Vagina (tissue), 2 donors: ENCODE data around the gene IL1A. TPM values are rescaled to one million over a fixed set of nuclear protein-coding genes. Genes with fewer than 3 reads are reported as not detected.
A peak's percentile ranks its signal among the peaks of the same experiment; 100 is the strongest.

Source experiments
- DNase-seq, 2 donors: peaks; one replicate each; pipeline ENCODE4 v3.0.0-alpha.2; 2017; ENCODE audit errors: extremely low spot score in 2 of 2
- H3K27ac ChIP-seq: fragments of 200-600 bp; sonication (generic); one replicate; pipeline ENCODE4 v1.5.1; 2019
- H3K27me3 ChIP-seq: fragments of 200-600 bp; sonication (generic); one replicate; pipeline ENCODE4 v1.5.1; 2019
- H3K36me3 ChIP-seq, 2 donors: fragments of 200-600 bp; sonication (generic); one replicate each; pipeline ENCODE4 v1.5.1; 2017 to 2019
- H3K4me1 ChIP-seq: fragments of 200-600 bp; sonication (generic); one replicate; pipeline ENCODE4 v1.5.1; 2019
- H3K4me3 ChIP-seq, 2 donors: fragments of 200-600 bp; sonication (generic); 1 replicate in 1 of 2; 2 replicates in 1 of 2; pipeline ENCODE4 v1.5.1; 2016 to 2019
- H3K9me3 ChIP-seq: fragments of 200-600 bp; sonication (generic); one replicate; pipeline ENCODE4 v1.5.1; 2019
- CTCF ChIP-seq, 3 experiments: fragments of 450-650 bp in 2 of 3; fragments of 200-600 bp in 1 of 3; sonication (generic) in 1 of 3; IDR thresholded peaks; one replicate each; pipeline ENCODE4 v1.5.1; 2017 to 2019; ENCODE audit warnings: antibody characterized with exemption in 3 of 3, mild to moderate bottlenecking in 2 of 3, moderate library complexity in 2 of 3
- POLR2A ChIP-seq, 2 donors: fragments of 450-650 bp; IDR thresholded peaks; one replicate each; pipeline ENCODE4 v1.6.1; 2017; ENCODE audit warnings: antibody characterized with exemption in 2 of 2, mild to moderate bottlenecking in 2 of 2, moderate library complexity in 2 of 2
- POLR2AphosphoS5 ChIP-seq, 2 donors: sonication (generic); formaldehyde crosslinking; IDR thresholded peaks; one replicate each; pipeline ENCODE4 v1.9.0; 2017; ENCODE audit warnings: antibody characterized with exemption in 2 of 2, mild to moderate bottlenecking in 2 of 2, low read depth in 1 of 2; ENCODE audit not compliant: insufficient read depth in 1 of 2
- intact Hi-C: fragments of 100-400 bp; cut with DNase I; formaldehyde crosslinking; loops from one replicate; pipeline ENCODE4 v1.15.1; 2023
- total RNA-seq: library from RNA; depleted of rRNA; stranded (reverse); fragments of >200 nt; gene quantifications from one replicate; pipeline ENCODE4 v1.2.3, GENCODE V29; 2016

Gene IL1A
- total RNA-seq, 1 donor from 2014 or later, result 0.98 TPM

GRCh38 chr2:112726487-112727190 is 57.7 kb downstream of the IL1A start:
- no peak overlapping the region for H3K4me3 ChIP-seq
- no peaks in the 10 kb centered on the region for H3K36me3 ChIP-seq
- no peaks in the 10 kb centered on the region for H3K9me3 ChIP-seq
- no peaks in the 10 kb centered on the region for H3K4me1 ChIP-seq
- DNase-seq, result peak in 1 of 2 donors; percentile 96
- intact Hi-C loops, result loop anchor here (5.0 to 10.0 kb wide), 2 partner anchors 102 to 124 kb away; no protein-coding TSS in a partner anchor
- no peaks in the 10 kb centered on the region for H3K27me3 ChIP-seq
- TF ChIP-seq CTCF (IDR thresholded peaks at IDR 0.05), result peak; percentile 86 to 93 (median 87)
- TF ChIP-seq POLR2AphosphoS5 (IDR thresholded peaks at IDR 0.05; ENCODE audit: insufficient read depth in 1 of 2, low read depth in 1 of 2), result peak; percentile 38 to 42
- no peak for TF ChIP-seq POLR2A (IDR thresholded peaks at IDR 0.05)
- H3K27ac ChIP-seq, result no peak overlapping the region

DNA sequence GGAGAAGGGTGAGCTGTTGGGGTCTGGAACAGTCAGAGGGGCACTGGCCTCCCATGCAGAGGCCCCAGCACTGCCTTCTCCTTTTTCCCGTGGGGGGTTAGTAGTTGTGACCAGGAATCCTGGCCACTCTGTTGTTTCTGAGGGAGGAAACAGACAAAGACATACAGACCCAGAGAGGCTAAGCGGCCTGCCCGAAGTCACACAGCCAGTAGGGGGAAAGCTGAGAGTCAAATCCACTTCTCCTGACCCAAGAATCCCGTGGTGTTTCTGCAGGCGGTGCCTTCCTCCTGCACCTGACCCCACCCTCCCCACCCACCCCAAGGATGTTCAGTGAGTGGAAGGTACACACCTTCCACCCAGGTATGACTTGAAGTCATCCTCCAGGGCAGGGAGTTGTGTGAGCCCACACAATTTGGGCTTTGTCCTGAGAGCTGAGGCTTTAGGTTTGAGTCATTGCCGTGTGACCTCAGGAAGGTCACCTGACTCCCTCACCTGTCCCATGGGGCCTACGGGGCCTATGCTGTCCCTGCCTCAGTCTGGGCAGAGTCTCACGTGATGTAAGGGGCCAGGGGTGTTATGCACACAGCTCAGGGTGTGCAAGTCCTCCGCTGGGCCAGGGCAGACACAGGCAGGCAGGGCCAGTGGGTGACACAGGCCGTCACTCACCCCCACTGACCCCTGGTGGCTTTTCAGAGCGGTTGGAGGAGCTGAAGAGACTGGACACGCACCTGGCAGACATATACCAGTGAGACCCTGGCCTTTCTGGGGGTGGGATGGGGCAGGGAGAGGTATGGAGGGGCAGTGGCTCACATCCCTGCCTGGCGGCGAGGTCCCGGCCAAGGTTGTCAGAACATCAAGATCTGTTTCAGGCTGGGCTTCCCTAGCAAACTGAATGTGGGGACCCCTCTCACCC is 58.5 kb downstream of the IL1A start:
- Histone ChIP-seq H3K4me1 (no peaks in the 10 kb centered on the region), H3K36me3 (no peaks in the 10 kb centered on the region), H3K27ac (no peak overlapping the region), H3K9me3 (no peaks in the 10 kb centered on the region), H3K27me3 (no peaks in the 10 kb centered on the region), H3K4me3 (no peak overlapping the region)
- intact Hi-C loops, result loop anchor here (5.0 to 10.0 kb wide), 2 partner anchors 101 to 124 kb away; no protein-coding TSS in a partner anchor
- peak in 1 of 2 donors; percentile 85 for DNase-seq
- TF ChIP-seq POLR2AphosphoS5 (IDR thresholded peaks at IDR 0.05; ENCODE audit: insufficient read depth in 1 of 2, low read depth in 1 of 2), result no peak
- TF ChIP-seq POLR2A (IDR thresholded peaks at IDR 0.05), result no peak
- TF ChIP-seq CTCF (IDR thresholded peaks at IDR 0.05), result no peak

DNA sequence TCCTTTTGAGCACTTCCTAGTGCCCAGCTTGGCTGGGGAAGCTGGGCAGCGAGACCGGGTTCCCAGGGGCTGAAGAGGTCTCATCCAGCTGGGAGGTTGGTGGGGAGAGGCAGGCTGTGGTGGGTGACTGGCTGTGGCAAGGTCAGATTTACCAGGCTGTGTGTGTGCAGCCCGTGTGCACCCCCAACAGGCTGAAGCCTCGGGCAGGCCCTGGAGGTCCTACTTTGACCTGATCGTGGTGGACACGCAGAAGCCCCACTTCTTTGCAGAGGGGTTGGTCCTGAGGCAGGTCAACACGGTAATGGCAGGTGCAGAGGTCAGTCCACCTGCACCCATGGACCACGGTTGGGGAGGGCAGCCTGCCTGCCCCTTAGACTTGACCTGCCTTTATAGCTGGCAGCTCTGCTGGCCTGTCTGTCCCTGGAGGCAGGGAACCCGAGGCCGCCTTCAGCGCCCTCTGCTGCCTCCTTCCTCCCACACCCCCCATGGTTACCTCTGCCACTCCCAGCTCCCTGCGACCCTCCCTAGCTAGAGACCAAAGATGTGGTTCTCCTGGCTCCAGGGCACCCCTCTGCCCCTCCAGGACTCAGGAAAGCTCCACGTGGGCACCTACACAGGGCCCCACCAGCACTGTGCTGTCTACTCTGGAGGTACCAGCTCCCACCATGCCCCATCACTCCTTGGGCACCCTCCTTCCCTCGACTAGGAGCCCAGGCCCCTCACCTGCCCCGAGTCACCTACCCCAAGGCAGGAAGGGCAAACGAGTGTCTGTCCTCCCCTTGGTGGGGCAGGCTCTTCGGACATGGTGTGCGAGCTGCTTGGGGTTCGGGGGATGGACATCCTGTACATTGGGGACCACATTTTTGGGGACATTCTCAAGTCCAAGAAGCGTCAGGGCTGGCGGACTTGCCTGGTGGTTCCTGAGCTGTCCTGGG is 59.4 kb downstream of the IL1A start:
- H3K4me1 ChIP-seq, result no peaks in the 10 kb centered on the region
- no peak overlapping the region for H3K27ac ChIP-seq
- no peaks in the 10 kb centered on the region for H3K27me3 ChIP-seq
- no peak overlapping the region for H3K4me3 ChIP-seq
- peak in 1 of 2 donors; percentile 83 for DNase-seq
- intact Hi-C loops, result loop anchor here (5.0 to 10.0 kb wide), 2 partner anchors 100 to 123 kb away; no protein-coding TSS in a partner anchor
- no peaks in the 10 kb centered on the region for H3K9me3 ChIP-seq
- TF ChIP-seq POLR2A (IDR thresholded peaks at IDR 0.05), result no peak
- no peak for TF ChIP-seq CTCF (IDR thresholded peaks at IDR 0.05)
- no peak for TF ChIP-seq POLR2AphosphoS5 (IDR thresholded peaks at IDR 0.05; ENCODE audit: insufficient read depth in 1 of 2, low read depth in 1 of 2)
- H3K36me3 ChIP-seq, result no peaks in the 10 kb centered on the region

DNA sequence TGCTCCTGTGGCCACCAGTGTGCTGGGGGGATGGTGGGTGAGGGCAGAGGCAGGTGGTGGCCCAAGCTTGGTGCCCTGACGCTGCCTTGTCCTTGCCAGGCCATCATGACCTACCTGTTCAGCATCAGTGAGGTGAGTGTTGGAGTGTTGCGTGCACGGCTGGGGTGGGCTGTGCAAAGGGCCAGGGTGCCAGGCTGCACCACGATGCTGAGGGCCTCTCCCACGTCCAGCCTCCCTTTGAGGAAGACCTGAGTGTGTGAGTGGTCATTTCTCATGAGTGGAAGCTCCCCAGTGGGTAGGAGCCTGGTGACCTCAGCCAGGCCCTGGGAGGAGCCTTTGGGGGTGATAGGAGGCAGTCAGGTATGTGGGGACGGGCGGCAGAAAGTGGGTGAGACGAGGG is 60.3 kb downstream of the IL1A start:
- intact Hi-C loops, result loop anchor here (10.0 kb wide), 1 partner anchor 99 kb away; no protein-coding TSS in a partner anchor
- Histone ChIP-seq H3K4me3 (no peak overlapping the region), H3K27ac (no peak overlapping the region), H3K36me3 (no peaks in the 10 kb centered on the region), H3K9me3 (no peaks in the 10 kb centered on the region), H3K4me1 (no peaks in the 10 kb centered on the region), H3K27me3 (no peaks in the 10 kb centered on the region)
- no peak for DNase-seq
- TF ChIP-seq CTCF (IDR thresholded peaks at IDR 0.05), result no peak
- no peak for TF ChIP-seq POLR2AphosphoS5 (IDR thresholded peaks at IDR 0.05; ENCODE audit: insufficient read depth in 1 of 2, low read depth in 1 of 2)
- TF ChIP-seq POLR2A (IDR thresholded peaks at IDR 0.05), result no peak

Other genes starting within 250 kb of the IL1A start
- gene POLR1B, start 242.0 kb downstream of the IL1A start, total RNA-seq, result 13.3 TPM
- 30.7 TPM for gene CHCHD5, start 199.9 kb downstream of the IL1A start, total RNA-seq
- 36.6 TPM for gene SLC20A1, start 138.6 kb downstream of the IL1A start, total RNA-seq
- not detected for gene NT5DC4, start 63.5 kb downstream of the IL1A start, total RNA-seq
- 1.2 TPM for gene CKAP2L, start 19.9 kb downstream of the IL1A start, total RNA-seq
- gene IL1B, start 52.3 kb upstream of the IL1A start, total RNA-seq, result 2.5 TPM
- not detected for gene IL37, start 126.7 kb upstream of the IL1A start, total RNA-seq
- gene IL36G, start 193.5 kb upstream of the IL1A start, total RNA-seq, result not detected
- gene IL36A, start 221.0 kb upstream of the IL1A start, total RNA-seq, result 2.7 TPM